Activated naive CD4-positive, alpha-beta T cell treated with anti-CD3 and anti-CD28 coated beads for 36 hours (primary cell): Measurements from ENCODE around the gene CHFR. TPM values are rescaled to one million over a fixed set of nuclear protein-coding genes. Genes with fewer than 3 reads are reported as not detected.
"Not testable (repeated sequence)": the region's sequence is repeated elsewhere in the genome, so short reads cannot be mapped to it uniquely, and the experiment has no call there.

ENCODE experiments used
- CTCF ChIA-PET: fragments of 350-600 bp; sonication (Branson Sonifier 250); formaldehyde crosslinking; loops from one replicate; lab custom pipeline; 2021; ENCODE audit warnings: antibody characterized with exemption; lab: Charles Lee
- DNase-seq: peaks from one replicate; pipeline ENCODE4 v3.0.0-alpha.2; 2020
- H3K27ac Mint-ChIP-seq: one replicate; pipeline ENCODE4 v1.8.0; 2021; ENCODE audit warnings: mild to moderate bottlenecking, mixed read lengths
- H3K27me3 Mint-ChIP-seq: one replicate; pipeline ENCODE4 v1.8.0; 2021; ENCODE audit warnings: low read depth, mixed read lengths
- H3K36me3 Mint-ChIP-seq: one replicate; pipeline ENCODE4 v1.8.0; 2021; ENCODE audit warnings: low read depth, mixed read lengths
- H3K4me1 Mint-ChIP-seq: one replicate; pipeline ENCODE4 v1.8.0; 2021; ENCODE audit warnings: low read depth, mixed read lengths
- H3K4me3 Mint-ChIP-seq: one replicate; pipeline ENCODE4 v1.8.0; 2021; ENCODE audit warnings: mild to moderate bottlenecking, moderate library complexity, mixed read lengths
- H3K9me3 Mint-ChIP-seq: one replicate; pipeline ENCODE4 v1.8.0; 2021; ENCODE audit warnings: mixed read lengths
- intact Hi-C: fragments of 100-400 bp; cut with micrococcal nuclease; formaldehyde crosslinking; loops from one replicate; pipeline ENCODE4 v1.15.1; 2023
- total RNA-seq, 2 experiments: library from RNA; stranded (reverse); gene quantifications; one replicate each; pipeline ENCODE4 v1.2.3, GENCODE V29; 2021

The CHFR gene
- total RNA-seq, 2 experiments from 2014 or later, result 27.2 to 32.8 TPM

DNA sequence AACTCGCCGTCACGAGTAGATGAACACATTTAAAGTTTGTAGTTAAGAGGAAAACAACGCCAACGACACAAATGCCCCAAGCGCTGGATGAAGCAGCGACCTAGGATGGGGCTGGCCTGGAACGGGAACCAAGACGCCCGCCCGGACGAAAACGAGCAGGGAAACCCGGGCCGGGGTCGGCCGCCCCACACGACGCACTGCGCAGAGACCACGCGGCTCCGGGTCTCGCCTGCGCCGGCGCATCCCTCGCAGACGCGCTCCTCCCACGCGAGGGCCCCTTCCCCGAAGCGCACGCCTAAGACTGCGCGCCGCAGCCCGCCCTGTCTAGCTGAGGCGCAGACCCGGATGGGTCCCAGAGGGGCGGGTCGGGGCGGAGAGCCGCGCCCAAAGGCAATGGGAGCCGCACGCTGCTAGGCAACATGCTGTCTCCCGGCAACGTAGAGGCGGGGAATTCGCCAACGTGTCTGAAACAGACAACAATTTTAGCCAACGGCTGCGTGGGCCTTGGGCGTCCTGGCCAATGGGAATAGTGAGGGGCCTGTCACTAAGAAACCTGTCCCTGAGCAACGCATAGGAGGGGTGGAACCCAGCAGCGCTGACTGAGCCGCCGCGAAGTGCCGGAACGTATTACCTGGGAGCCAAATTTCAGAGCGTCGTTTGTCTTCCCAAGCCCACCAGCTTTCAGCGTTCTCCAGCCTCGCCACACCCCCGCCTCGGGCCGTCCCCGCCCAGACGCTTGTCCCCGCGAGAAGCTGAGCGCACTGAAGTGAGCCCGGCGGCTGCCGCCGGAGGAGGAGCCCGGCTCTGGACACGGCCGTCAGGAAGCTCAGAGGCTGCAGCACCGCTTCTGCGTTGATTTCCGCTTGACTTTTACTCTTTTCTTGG is 21.0 kb upstream of the CHFR start:
- H3K27ac Mint-ChIP-seq, result peak overlapping the region; percentile 62
- intact Hi-C loops, result loop anchor here (1.0 to 2.0 kb wide), 10 partner anchors 21 to 222 kb away; partner anchors contain the start of genes ANKLE2, CHFR, GOLGA3 and PGAM5
- H3K4me3 Mint-ChIP-seq, result peak overlapping the region; percentile 86
- H3K36me3 Mint-ChIP-seq, result peaks cover 10% of the 10 kb centered on the region
- peaks cover 9% of the 10 kb centered on the region for H3K4me1 Mint-ChIP-seq
- peaks cover 17% of the 10 kb centered on the region for H3K9me3 Mint-ChIP-seq
- CTCF ChIA-PET, result interaction anchor here (0.6 kb wide), 1 partner anchor 81 kb away, joined by 4 read pairs; no protein-coding TSS in a partner anchor
- DNase-seq, result peak; percentile 99
- no peaks in the 10 kb centered on the region for H3K27me3 Mint-ChIP-seq

DNA sequence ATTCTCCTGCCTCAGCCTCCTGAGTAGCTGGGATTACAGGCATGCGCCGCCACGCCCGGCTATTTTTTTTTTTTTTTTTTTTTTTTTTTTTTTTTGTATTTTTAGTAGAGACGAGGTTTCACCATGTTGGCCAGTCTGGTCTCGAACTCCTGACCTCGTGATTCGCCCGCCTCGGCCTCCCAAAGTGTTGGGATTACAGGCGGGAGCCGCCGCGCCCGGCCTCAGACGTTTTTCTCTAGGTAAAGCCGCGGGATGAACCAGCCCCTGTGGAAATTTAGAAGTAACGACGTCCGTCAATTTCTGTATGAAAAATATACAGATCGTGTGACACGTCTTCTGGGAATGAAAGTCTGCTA is 20.4 kb upstream of the CHFR start:
- H3K27ac Mint-ChIP-seq, CTCF ChIA-PET, H3K36me3 Mint-ChIP-seq, H3K4me1 Mint-ChIP-seq, H3K27me3 Mint-ChIP-seq, DNase-seq: not testable (repeated sequence)
- Mint-ChIP-seq H3K4me3 (peak overlapping the region; percentile 86), H3K9me3 (peaks cover 15% of the 10 kb centered on the region)
- intact Hi-C loops, result loop anchor here (1.0 to 2.0 kb wide), 10 partner anchors 20 to 223 kb away; partner anchors contain the start of genes ANKLE2, CHFR, GOLGA3 and PGAM5

DNA sequence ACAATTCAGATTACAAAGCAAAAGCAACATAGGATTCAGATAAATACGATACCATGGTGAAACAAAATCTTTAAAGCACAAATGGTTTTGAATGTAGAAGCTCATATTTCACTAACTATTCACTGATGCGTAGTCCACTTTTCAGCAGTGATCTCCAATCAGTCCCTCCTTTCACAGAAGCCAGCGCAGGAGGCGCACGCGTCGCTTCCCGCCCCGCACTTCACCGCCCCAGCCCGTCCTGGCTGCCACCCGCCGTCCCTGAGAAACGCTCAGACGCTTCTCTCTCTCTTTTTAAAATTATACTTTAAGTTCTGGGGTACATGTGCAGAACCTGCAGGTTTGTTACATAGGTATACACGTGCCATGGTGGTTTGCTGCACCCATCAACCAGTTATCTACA is 19.8 kb upstream of the CHFR start:
- CTCF ChIA-PET, result no interaction called here
- Mint-ChIP-seq H3K4me1 (peaks cover 9% of the 10 kb centered on the region), H3K27me3 (no peaks in the 10 kb centered on the region), H3K4me3 (peak overlapping the region; percentile 56), H3K9me3 (peaks cover 13% of the 10 kb centered on the region), H3K27ac (no peak overlapping the region), H3K36me3 (peaks cover 7% of the 10 kb centered on the region)
- intact Hi-C loops, result no loop called here
- no peak for DNase-seq

DNA sequence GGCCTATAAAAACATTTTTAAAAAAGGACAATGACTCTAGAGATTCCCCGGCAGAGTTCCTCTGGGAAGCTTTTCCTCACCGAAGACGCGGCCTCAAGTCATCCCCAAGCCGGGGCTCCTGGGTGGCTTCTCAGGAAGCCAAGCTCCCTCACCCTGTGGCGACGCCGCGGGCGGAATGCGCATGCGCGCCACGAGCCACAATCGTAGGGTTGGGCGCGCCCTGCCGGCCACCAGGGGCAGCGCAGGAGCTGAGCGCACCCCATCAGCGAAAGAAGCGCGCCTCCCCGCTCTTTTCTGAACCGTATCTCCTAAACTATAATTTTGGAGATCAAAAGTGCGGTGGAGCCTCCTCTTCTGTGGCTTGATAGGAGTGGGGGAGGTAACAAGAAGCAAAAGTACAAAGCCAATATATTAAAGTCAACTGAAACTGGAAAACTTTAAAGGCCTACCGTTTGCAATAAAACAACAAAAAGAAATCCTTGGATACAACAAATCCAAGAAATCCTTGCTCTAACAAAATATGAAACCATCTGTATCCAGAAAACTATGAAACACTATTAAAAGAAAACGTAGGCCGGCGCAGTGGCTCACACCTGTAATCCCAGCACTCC is 17.4 kb upstream of the CHFR start:
- peaks cover 9% of the 10 kb centered on the region for H3K4me1 Mint-ChIP-seq
- CTCF ChIA-PET, result interaction anchor here (0.6 to 2.0 kb wide), 10 partner anchors 15 to 136 kb away, joined by 3 to 10 read pairs (median 4); partner anchors contain the start of gene ZNF26
- DNase-seq, result peak; percentile 92
- no peaks in the 10 kb centered on the region for H3K36me3 Mint-ChIP-seq
- H3K27me3 Mint-ChIP-seq, result no peaks in the 10 kb centered on the region
- intact Hi-C loops, result loop anchor here (1.0 kb wide), 3 partner anchors 18 to 137 kb away; partner anchors contain the start of gene CHFR
- H3K4me3 Mint-ChIP-seq, result peak overlapping the region; percentile 59
- peak overlapping the region; percentile 24 for H3K27ac Mint-ChIP-seq
- H3K9me3 Mint-ChIP-seq, result no peaks in the 10 kb centered on the region

DNA sequence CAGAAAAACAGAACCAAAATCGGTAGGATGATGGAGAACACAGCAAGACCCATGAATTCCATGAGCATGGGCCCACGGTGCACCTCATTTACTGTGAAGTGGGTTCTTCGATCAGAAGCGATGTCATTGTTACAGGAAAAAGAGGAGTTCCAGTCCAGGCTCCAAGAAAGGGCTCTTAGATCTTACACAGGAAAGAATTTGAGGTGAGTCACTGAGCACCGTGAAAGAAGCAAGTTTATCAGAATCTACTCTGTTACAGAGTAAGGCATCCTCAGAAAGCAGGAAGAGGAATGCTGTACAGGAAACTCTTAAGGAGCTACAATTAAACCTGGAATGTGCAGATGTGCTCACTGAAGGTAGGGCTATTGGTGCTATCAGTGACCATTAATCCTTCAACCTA is 11.6 kb upstream of the CHFR start:
- no peak overlapping the region for H3K4me3 Mint-ChIP-seq
- H3K27ac Mint-ChIP-seq, result no peak overlapping the region
- DNase-seq, result no peak
- peaks cover 3% of the 10 kb centered on the region for H3K4me1 Mint-ChIP-seq
- no peaks in the 10 kb centered on the region for H3K9me3 Mint-ChIP-seq
- H3K27me3 Mint-ChIP-seq, result no peaks in the 10 kb centered on the region
- CTCF ChIA-PET, result interaction anchor here (1.3 to 1.8 kb wide), 2 partner anchors 124 to 130 kb away, joined by 3 to 4 read pairs; no protein-coding TSS in a partner anchor
- intact Hi-C loops, result no loop called here
- no peaks in the 10 kb centered on the region for H3K36me3 Mint-ChIP-seq

DNA sequence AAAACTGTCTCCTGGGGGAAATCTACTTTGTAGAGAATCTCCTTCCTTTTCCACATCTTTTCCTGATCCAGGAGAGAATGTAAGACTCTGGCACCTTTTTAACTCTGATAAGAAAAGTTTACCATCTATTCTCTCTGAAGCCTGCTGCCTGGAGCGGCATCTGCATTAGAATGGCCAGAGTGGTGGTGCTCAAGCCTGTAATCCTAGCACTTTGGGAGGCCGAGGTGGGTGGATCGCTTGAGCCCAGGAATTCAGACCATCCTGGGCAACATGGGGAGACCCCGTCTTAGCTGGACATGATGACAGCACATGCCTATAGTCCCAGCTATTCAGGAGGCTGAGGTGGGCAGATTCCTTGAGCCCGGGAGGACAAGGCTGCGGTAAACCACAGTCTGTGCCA is 1.4 kb upstream of the CHFR start:
- H3K4me1 Mint-ChIP-seq, result peaks cover 26% of the 10 kb centered on the region
- H3K36me3 Mint-ChIP-seq, result peaks cover 23% of the 10 kb centered on the region
- no peak for DNase-seq
- peaks cover 3% of the 10 kb centered on the region for H3K9me3 Mint-ChIP-seq
- peak overlapping the region; percentile 58 for H3K4me3 Mint-ChIP-seq
- H3K27ac Mint-ChIP-seq, result peak overlapping the region; percentile 79
- H3K27me3 Mint-ChIP-seq, result no peaks in the 10 kb centered on the region
- CTCF ChIA-PET, result interaction anchor here (0.9 kb wide), 1 partner anchor 16 kb away, joined by 3 read pairs; no protein-coding TSS in a partner anchor
- intact Hi-C loops, result no loop called here

DNA sequence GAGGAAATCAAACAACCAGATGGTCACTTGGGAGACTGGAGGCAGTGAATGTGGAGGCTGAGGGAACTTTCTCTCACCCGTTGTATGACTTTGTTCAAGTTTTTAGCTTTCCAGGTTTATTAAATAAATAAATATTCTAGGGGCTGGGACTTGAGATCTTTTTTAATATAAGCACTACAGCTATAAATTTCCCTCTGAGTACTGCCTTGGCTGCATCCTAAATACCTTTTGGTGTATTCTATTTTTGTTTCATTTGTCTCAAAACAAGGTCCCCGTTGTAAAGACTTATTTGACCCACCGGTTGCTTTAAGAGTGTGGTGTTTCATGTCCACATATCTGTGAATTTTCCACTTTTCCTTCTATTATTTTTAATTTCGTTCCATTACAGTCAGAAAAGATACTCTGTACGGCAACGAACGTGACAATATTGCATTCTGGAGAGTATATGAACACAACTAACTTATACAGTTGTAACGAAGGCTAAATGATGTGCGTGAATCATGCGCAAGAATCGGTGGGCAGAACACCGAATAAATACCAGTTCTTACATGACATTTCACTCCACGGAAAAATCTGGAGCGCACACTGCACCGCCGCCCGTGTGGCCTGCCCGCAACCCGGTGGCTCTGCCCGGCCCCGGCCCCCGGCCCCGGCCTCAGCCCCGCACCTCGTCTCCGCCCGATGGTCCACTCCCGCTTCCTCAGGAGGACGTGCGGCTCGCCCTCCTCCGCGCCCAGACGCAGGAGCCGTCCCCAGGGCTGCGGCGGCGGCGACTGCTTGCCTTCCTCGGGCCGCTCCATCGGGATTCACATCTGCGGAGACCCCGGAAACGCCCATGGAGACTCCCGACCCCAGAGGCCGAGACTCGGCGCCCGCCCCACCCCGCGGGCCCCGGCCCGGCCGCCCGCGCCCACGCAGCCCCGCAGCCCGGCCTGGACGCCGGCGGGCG is 602 bp downstream of the CHFR start:
- Mint-ChIP-seq H3K27me3 (no peaks in the 10 kb centered on the region), H3K36me3 (peaks cover 31% of the 10 kb centered on the region), H3K4me3 (peak overlapping the region; percentile 75), H3K9me3 (peaks cover 3% of the 10 kb centered on the region), H3K27ac (peak overlapping the region; percentile 55), H3K4me1 (peaks cover 40% of the 10 kb centered on the region)
- CTCF ChIA-PET, result interaction anchor here (0.6 kb wide), 1 partner anchor 202 kb away, joined by 4 read pairs; no protein-coding TSS in a partner anchor
- intact Hi-C loops, result loop anchor here (1.0 to 2.0 kb wide), 8 partner anchors 17 to 243 kb away; partner anchors contain the start of genes ANKLE2, GOLGA3, PGAM5 and POLE
- no peak for DNase-seq

DNA sequence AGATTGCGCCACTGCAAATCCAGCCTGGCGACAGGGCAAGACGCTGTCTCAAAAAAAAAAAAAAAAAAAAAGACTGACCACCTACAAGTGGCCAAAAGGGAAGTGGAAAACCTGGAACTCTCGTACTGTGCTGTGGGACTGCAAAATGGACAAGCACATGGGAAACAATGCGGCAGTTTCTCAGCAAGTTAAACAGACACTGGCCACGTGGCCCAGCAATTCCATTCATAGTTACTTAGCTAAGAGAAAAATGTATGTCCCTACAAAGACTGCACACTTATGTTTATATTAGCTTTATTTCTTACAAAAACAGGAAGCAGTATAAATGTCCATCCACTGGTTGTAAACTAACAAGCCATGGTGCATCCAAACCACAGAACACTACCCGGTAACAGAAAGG is 5.6 kb downstream of the CHFR start:
- intact Hi-C loops, result no loop called here
- H3K27ac Mint-ChIP-seq, result no peak overlapping the region
- H3K36me3 Mint-ChIP-seq, result peaks cover 33% of the 10 kb centered on the region
- H3K9me3 Mint-ChIP-seq, result peaks cover 3% of the 10 kb centered on the region
- DNase-seq, result no peak
- H3K27me3 Mint-ChIP-seq, result no peaks in the 10 kb centered on the region
- CTCF ChIA-PET, result interaction anchor here (1.3 kb wide), 1 partner anchor 71 kb away, joined by 4 read pairs; no protein-coding TSS in a partner anchor
- no peak overlapping the region for H3K4me3 Mint-ChIP-seq
- H3K4me1 Mint-ChIP-seq, result peaks cover 30% of the 10 kb centered on the region

DNA sequence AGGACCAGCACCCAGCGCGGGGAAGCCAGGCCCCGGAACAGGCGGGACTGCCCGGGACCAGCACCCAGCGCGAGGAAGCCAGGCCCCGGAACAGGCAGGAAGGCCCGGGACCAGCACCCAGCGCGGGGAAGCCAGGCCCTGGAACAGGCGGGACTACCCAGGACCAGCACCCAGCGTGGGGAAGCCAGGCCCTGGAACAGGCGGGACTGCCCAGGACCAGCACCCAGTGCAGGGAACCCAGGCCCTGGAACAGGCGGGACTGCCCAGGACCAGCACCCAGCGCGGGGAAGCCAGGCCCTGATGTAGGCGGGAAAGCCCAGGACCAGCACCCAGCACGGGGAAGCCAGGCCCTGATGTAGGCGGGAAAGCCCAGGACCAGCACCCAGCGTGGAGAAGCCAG is 12.8 kb downstream of the CHFR start:
- H3K4me1 Mint-ChIP-seq, result peaks cover 14% of the 10 kb centered on the region
- H3K4me3 Mint-ChIP-seq, H3K27me3 Mint-ChIP-seq, intact Hi-C loops, H3K27ac Mint-ChIP-seq, H3K9me3 Mint-ChIP-seq, CTCF ChIA-PET, DNase-seq: not testable (repeated sequence)
- peaks cover 31% of the 10 kb centered on the region for H3K36me3 Mint-ChIP-seq

DNA sequence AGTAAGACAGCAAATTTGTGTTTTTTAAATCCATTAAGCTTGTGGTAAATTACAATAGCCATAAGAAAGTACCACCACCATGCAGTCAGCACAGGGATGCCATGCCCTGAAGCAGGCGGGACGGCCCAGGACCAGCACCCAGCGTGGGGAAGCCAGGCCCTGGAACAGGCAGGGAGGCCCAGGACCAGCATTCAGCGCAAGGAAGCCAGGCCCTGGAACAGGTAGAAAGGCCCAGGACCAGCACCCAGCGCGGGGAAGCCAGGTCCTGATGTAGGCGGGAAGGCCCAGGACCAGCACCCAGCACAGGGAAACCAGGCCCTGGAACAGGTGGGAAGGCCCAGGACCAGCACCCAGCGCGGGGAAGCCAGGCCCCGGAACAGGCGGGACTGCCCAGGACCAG is 13.2 kb downstream of the CHFR start:
- intact Hi-C loops, result no loop called here
- Mint-ChIP-seq H3K4me3 (no peak overlapping the region), H3K36me3 (peaks cover 30% of the 10 kb centered on the region), H3K27ac (no peak overlapping the region), H3K9me3 (no peaks in the 10 kb centered on the region), H3K4me1 (peaks cover 15% of the 10 kb centered on the region), H3K27me3 (no peaks in the 10 kb centered on the region)
- DNase-seq, result no peak
- CTCF ChIA-PET, result no interaction called here

DNA sequence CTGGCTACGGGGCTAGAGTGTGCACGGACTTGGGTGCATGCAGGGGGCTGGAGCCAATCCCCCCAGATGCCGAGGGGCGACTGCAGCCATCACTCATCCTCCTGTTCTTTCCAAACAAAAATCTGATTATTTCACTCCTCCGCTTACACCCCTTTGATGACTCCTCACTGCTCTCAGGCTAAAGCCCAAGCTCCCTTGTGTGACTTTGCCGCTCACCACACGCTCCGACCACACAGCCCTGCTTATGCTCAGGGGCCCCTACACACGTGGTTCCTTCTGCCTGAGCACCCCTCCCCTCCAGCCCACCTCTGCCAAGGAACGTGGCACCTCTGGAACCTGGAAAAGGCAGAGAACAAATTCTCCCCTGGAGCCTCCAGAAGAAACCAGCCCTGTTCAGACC is 13.7 kb downstream of the CHFR start:
- CTCF ChIA-PET, result no interaction called here
- Mint-ChIP-seq H3K36me3 (peaks cover 32% of the 10 kb centered on the region), H3K4me1 (peaks cover 16% of the 10 kb centered on the region), H3K27me3 (no peaks in the 10 kb centered on the region), H3K9me3 (no peaks in the 10 kb centered on the region), H3K27ac (peak overlapping the region; percentile 37), H3K4me3 (no peak overlapping the region)
- intact Hi-C loops, result no loop called here
- DNase-seq, result no peak
